Adrenal gland (tissue), 5 donors: ENCODE measurements around the gene GGT7.

Experiments used
- POLR2A ChIP-seq, 2 donors: fragments of 450-650 bp; IDR thresholded peaks; one replicate each; pipeline ENCODE4 v1.6.1; 2017; ENCODE audit warnings: antibody characterized with exemption in 2 of 2, mild to moderate bottlenecking in 2 of 2, moderate library complexity in 1 of 2
- TF ChIP-seq, protein P1 (sequence below), 6 experiments: fragments of 450-650 bp in 4 of 6; fragments of 200-600 bp in 2 of 6; sonication (generic) in 1 of 6; IDR thresholded peaks; 1 replicate in 5 of 6; 2 replicates in 1 of 6; pipeline versions ENCODE4 v1.5.1 to v1.8.0; 2016 to 2021; ENCODE audit warnings: antibody characterized with exemption in 6 of 6, mild to moderate bottlenecking in 2 of 6, moderate library complexity in 1 of 6
- donor health status: DM: no; HTN: no; CAD: no.

DNA sequence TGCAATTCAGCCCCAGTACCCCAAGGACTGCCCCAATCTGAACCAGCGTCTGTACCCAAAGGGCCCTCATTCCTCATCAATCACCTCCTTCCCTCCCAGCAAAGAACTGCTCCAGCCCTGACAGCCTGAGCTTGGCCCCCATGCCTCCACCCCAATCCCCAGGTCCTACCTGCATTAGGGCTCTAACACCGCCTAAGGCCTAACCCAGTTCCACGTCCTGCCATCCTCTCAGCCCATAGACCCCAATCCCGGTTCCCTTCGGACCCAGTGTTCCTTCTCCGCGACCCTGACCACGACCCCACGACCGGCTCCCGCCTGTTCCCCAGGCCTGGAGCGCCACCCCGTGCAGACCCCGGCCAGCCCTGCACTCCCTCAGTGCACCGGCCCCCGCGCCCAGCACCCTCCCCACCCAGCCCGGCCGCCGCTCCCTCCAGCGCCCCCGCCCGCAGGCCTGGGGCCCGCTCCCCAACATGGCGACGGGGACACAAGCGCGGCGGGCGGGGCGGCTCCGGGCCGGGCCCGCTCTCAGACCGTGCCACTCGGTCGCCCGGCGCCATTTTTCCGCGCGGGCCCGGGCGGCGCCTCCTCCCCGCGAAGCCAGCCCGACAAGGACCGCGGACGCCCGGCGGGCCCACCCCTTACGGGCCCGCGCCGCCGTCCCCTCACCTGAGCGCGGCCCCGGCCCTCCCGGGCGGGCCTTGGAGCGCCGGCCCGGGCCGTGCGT is 47.7 kb downstream of the GGT7 start:
- TF ChIP-seq, protein P1, sequence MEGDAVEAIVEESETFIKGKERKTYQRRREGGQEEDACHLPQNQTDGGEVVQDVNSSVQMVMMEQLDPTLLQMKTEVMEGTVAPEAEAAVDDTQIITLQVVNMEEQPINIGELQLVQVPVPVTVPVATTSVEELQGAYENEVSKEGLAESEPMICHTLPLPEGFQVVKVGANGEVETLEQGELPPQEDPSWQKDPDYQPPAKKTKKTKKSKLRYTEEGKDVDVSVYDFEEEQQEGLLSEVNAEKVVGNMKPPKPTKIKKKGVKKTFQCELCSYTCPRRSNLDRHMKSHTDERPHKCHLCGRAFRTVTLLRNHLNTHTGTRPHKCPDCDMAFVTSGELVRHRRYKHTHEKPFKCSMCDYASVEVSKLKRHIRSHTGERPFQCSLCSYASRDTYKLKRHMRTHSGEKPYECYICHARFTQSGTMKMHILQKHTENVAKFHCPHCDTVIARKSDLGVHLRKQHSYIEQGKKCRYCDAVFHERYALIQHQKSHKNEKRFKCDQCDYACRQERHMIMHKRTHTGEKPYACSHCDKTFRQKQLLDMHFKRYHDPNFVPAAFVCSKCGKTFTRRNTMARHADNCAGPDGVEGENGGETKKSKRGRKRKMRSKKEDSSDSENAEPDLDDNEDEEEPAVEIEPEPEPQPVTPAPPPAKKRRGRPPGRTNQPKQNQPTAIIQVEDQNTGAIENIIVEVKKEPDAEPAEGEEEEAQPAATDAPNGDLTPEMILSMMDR (IDR thresholded peaks at IDR 0.05) = peak in 1 of 6 experiments; percentile 5
- TF ChIP-seq POLR2A (IDR thresholded peaks at IDR 0.05) = peak in 1 of 2 donors; percentile 37
